GM08714 (cell line): Measurements from ENCODE around the gene ATP8A1.
"Not testable (repeated sequence)": the region's sequence is repeated elsewhere in the genome, so short reads cannot be mapped to it uniquely, and the experiment has no call there.

ENCODE experiments used
- H3K4me3 ChIP-seq: fragments of 200-500 bp; sonication (Bioruptor generic); 2 replicates; pipeline ENCODE4 v1.5.1; 2014; ENCODE audit warnings: mild to moderate bottlenecking, low read length, inconsistent platforms
- ZNF274 ChIP-seq: IDR thresholded peaks from 2 replicates; pipeline ENCODE4 v1.6.1; 2012; ENCODE audit warnings: mild to moderate bottlenecking, low read depth, low read length

ATP8A1 gene

GRCh38 chr4:42377497-42377896 is 279.4 kb downstream of the ATP8A1 start:
- no peak for TF ChIP-seq ZNF274
- no peak overlapping the region for H3K4me3 ChIP-seq

- H3K4me3 ChIP-seq, result not testable (repeated sequence)
Observed at GRCh38 chr4:42372303-42372702, 284.6 kb downstream of the ATP8A1 start.

- no peak for TF ChIP-seq ZNF274
- H3K4me3 ChIP-seq, result no peak overlapping the region
Observed at GRCh38 chr4:42371305-42372252, 285.3 kb downstream of the ATP8A1 start.

GRCh38 chr4:42369489-42369888 is 287.4 kb downstream of the ATP8A1 start:
- no peak for TF ChIP-seq ZNF274
- no peak overlapping the region for H3K4me3 ChIP-seq

GRCh38 chr4:42366959-42367358 is 289.9 kb downstream of the ATP8A1 start:
- TF ChIP-seq ZNF274, result no peak
- no peak overlapping the region for H3K4me3 ChIP-seq

GRCh38 chr4:42364266-42365053 is 292.4 kb downstream of the ATP8A1 start:
- no peak for TF ChIP-seq ZNF274

GRCh38 chr4:42363614-42364013 is 293.3 kb downstream of the ATP8A1 start:
- no peak for TF ChIP-seq ZNF274
- H3K4me3 ChIP-seq, result no peak overlapping the region

More at GRCh38 chr4:42364266-42365053, 292.4 kb downstream of the ATP8A1 start:
- H3K4me3 ChIP-seq, result no peak overlapping the region

GRCh38 chr4:42362591-42362990 is 294.3 kb downstream of the ATP8A1 start:
- TF ChIP-seq ZNF274, result no peak
- no peak overlapping the region for H3K4me3 ChIP-seq

- H3K4me3 ChIP-seq, result no peak overlapping the region
- TF ChIP-seq ZNF274, result no peak
Observed at GRCh38 chr4:42361456-42361855, 295.4 kb downstream of the ATP8A1 start.

GRCh38 chr4:42360256-42360669 is 296.6 kb downstream of the ATP8A1 start:
- TF ChIP-seq ZNF274, result no peak
- H3K4me3 ChIP-seq, result no peak overlapping the region

- no peak overlapping the region for H3K4me3 ChIP-seq
- no peak for TF ChIP-seq ZNF274
Observed at GRCh38 chr4:42359711-42360110, 297.2 kb downstream of the ATP8A1 start.
